HFFc6 (cell line): ENCODE data around the gene UBE2Q1. TPM values are rescaled to one million over a fixed set of nuclear protein-coding genes. Genes with fewer than 3 reads are reported as not detected.

Experiments used
- DNase-seq: peaks from one replicate; pipeline ENCODE4 v3.0.0-alpha.2; 2018
- H3K27ac Mint-ChIP-seq: 2 replicates; pipeline ENCODE4 v1.8.0; 2020; ENCODE audit warnings: mild to moderate bottlenecking, mixed read lengths
- H3K27me3 Mint-ChIP-seq: 2 replicates; pipeline ENCODE4 v1.8.0; 2021; ENCODE audit warnings: mild to moderate bottlenecking, moderate library complexity, mixed read lengths; ENCODE audit not compliant: insufficient read depth
- H3K36me3 Mint-ChIP-seq: 2 replicates; pipeline ENCODE4 v1.8.0; 2021; ENCODE audit warnings: low read depth, mixed read lengths
- H3K4me1 Mint-ChIP-seq: 2 replicates; pipeline ENCODE4 v1.8.0; 2020; ENCODE audit warnings: low read depth, mixed read lengths
- H3K4me3 Mint-ChIP-seq: 2 replicates; pipeline ENCODE4 v1.8.0; 2020; ENCODE audit warnings: mild to moderate bottlenecking, moderate library complexity, mixed read lengths
- H3K9me3 Mint-ChIP-seq: 2 replicates; pipeline ENCODE4 v1.8.0; 2020; ENCODE audit warnings: mild to moderate bottlenecking, mixed read lengths
- long read RNA-seq: library from polyadenylated mRNA; unstranded; transcript quantifications from one replicate; pipeline ENCODE4 v2.0.0, GENCODE V29; 2019
- total RNA-seq, 6 experiments: library from RNA; stranded (reverse); fragmentation: NEBNext Ultra II Directional; extraction: Animal tissue kit (Norgen Biotek cat#: 25700); gene quantifications; 2 replicates in 1 of 6; 3 replicates in 5 of 6; pipeline ENCODE4 v1.2.3, GENCODE V29; 2021
- TF ChIP-seq, protein P1 (sequence below): fragments of 200-600 bp; sonication (generic); IDR thresholded peaks from 2 replicates; pipeline ENCODE4 v1.5.0; 2021; ENCODE audit warnings: antibody characterized with exemption, mild to moderate bottlenecking

The UBE2Q1 gene
- 100 to 1,000 TPM in 1 of 6 experiments, 10 to 100 TPM in 5; 72.6 to 101 (median 91.5) TPM for total RNA-seq
- long read RNA-seq, partial matches to known transcripts, result 4 of 9 reads
- long read RNA-seq, other reads (novel, unspliced or antisense), result 2 of 9 reads

DNA sequence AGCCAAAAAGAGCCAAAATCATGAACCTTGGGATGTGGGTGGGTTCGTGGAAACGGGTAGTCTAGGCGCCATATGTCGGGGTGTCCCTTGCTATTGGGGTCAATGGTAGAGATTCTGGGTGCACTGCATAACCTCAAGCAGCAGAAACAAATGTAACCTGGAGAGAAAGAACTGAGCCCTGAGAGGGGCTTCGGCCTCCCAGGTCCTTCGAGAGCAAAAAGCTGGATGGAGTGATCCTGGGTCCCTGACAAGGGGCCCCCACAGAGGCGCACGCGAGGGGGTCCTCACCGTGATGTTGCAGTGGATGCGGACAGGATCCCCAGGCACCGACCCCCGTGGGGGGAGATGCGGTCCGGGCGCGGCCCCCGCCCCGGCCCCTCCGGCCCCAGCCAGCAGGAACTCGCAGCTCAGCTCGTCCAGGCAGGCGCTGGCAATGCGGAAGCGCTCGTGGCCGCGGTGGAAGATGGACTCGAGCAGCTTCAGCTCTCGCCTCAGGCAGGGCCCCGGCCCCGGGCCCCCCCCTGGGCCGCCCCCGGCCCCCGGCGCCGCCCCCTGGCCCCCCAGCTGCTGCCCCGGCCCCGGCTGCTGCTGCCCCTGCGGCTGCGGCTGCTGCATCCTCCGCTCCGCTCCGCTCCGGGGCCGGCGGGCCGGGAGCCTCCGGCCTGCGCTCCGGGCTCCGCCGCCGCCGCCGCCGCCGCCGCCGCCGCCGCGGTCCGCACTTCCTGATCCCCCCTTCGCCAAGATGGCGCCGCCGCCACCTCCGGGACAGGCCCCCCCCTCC lies at the start of gene UBE2Q1:
Gene UBE2Q1, minus strand, starts transcription at position 724 of the 781 bp plus-strand sequence. Its CDS starts 109 bp downstream, at position 615.
- DNase-seq, result no peak
- peaks cover 36% of the 10 kb centered on the region for H3K4me1 Mint-ChIP-seq
- H3K36me3 Mint-ChIP-seq, result peaks cover 39% of the 10 kb centered on the region
- peak within 1 kb of the TSS; percentile 96 for H3K4me3 Mint-ChIP-seq
- 0 out of 2 replicates have a peak, but pooled peaks cover 1% of the 10 kb centered on the region for H3K27me3 Mint-ChIP-seq
- TF ChIP-seq, protein P1, sequence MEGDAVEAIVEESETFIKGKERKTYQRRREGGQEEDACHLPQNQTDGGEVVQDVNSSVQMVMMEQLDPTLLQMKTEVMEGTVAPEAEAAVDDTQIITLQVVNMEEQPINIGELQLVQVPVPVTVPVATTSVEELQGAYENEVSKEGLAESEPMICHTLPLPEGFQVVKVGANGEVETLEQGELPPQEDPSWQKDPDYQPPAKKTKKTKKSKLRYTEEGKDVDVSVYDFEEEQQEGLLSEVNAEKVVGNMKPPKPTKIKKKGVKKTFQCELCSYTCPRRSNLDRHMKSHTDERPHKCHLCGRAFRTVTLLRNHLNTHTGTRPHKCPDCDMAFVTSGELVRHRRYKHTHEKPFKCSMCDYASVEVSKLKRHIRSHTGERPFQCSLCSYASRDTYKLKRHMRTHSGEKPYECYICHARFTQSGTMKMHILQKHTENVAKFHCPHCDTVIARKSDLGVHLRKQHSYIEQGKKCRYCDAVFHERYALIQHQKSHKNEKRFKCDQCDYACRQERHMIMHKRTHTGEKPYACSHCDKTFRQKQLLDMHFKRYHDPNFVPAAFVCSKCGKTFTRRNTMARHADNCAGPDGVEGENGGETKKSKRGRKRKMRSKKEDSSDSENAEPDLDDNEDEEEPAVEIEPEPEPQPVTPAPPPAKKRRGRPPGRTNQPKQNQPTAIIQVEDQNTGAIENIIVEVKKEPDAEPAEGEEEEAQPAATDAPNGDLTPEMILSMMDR, result no peak
- no peaks in the 10 kb centered on the region for H3K9me3 Mint-ChIP-seq
- H3K27ac Mint-ChIP-seq, result peak within 1 kb of the TSS; percentile 98

DNA sequence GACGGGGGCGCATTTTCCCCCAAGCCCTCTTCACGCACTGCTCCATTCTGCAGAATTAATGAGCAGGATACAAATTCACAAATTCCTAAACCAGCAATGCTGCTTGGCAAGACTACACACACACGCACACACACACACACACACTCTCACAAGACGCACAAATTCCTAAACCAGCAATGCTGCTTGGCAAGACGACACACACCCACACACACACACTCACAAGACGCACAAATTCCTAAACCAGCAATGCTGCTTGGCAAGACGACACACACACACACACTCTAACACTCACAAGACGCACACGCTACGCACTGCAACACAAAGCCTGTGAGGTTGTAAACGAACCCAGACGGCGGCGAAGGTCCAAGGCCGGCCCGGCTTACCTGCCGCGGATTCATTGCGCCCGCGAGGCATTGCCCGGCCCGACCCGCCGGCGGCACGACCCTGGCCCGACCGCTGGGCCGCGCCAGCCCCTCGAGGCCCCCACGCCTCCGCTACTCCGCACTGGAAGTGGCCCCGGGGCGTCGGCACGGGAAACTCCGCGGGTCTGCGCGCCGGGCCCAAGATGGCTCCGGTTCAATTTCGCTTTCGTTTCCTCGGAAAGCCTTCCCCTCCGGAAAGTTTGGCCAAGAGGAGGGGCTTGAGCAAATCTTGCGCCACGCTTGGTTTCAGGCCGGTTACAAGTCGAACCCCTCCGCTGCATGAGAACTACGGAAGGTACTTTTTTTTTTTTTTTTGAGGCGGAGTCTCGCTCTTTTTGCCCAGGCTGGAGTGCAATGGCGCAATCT lies 49.3 kb upstream of the UBE2Q1 start, which contains the start of gene ADAR:
Gene ADAR, minus strand, starts transcription at position 578 of the 788 bp plus-strand sequence. Its CDS starts 180 bp downstream, at position 398.
- H3K4me1 Mint-ChIP-seq, result peaks cover 50% of the 10 kb centered on the region
- H3K36me3 Mint-ChIP-seq, result peaks cover 4% of the 10 kb centered on the region; the same call in 1 of the 2 replicates
- TF ChIP-seq, protein P1, result no peak

DNA sequence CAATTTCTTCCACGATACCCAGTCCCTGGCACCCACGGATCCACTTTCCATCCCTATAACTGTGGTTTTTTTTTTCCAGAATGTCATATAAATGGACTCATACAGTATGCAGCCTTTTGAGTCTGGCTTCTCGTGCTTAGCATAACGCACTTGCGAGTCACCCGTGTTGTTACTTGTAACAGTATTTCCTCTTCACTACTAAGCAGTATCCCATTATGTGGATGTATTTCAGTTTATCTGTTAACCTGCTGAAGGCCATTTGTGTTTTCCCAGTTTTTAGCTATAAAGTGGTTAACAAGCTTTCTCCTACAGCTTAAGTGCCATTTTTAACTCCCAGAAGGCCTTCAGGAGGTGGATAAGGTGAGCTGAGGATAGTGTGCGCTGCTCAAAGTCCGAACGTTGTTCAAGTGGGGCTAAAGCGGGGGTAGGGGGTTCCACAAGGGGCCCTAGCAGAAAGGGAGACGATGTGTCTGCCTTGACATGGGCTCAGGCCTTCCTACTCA lies 48.7 kb upstream of the UBE2Q1 start:
- peak; percentile 69 for DNase-seq
- Mint-ChIP-seq H3K36me3 (peaks cover 6% of the 10 kb centered on the region; the same call in 1 of the 2 replicates), H3K9me3 (no peaks in the 10 kb centered on the region), H3K4me1 (peaks cover 50% of the 10 kb centered on the region), H3K27me3 (no peaks in the 10 kb centered on the region), H3K4me3 (peak overlapping the region; percentile 97), H3K27ac (peak overlapping the region; percentile 98)
- TF ChIP-seq, protein P1, result no peak

More for the DNA sequence above, 49.3 kb upstream of the UBE2Q1 start, which contains the start of gene ADAR:
- H3K4me3 Mint-ChIP-seq, result peak within 1 kb of the TSS; percentile 97
- H3K27me3 Mint-ChIP-seq, result no peaks in the 10 kb centered on the region
- no peaks in the 10 kb centered on the region for H3K9me3 Mint-ChIP-seq
- H3K27ac Mint-ChIP-seq, result peak within 1 kb of the TSS; percentile 98
- peak; percentile 96 for DNase-seq

DNA sequence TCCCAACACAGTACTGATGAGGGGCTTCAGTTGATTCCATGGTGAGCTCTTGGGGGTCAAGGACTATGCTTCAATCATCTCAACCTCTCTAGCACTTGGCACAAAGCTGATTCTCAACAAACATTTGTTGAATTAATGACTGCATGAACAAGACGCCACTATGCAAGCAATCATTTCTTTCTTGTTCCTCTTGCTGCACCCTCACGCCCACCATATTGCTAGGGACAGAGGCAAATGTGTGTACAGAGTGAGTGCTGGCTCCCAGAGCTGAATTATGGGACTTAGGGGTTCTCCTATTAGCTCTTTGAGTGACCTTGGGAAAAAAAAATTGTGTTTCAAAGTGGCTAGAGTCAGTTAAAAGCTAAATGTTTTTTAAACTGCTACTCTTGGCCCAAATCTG lies 47.1 kb upstream of the UBE2Q1 start:
- DNase-seq, result no peak
- Mint-ChIP-seq H3K27me3 (no peaks in the 10 kb centered on the region), H3K9me3 (no peaks in the 10 kb centered on the region), H3K36me3 (peaks cover 22% of the 10 kb centered on the region; the same call in 1 of the 2 replicates), H3K27ac (peak overlapping the region; percentile 20; the same call in 1 of the 2 replicates), H3K4me1 (peaks cover 50% of the 10 kb centered on the region), H3K4me3 (no peak overlapping the region)
- TF ChIP-seq, protein P1, result no peak

DNA sequence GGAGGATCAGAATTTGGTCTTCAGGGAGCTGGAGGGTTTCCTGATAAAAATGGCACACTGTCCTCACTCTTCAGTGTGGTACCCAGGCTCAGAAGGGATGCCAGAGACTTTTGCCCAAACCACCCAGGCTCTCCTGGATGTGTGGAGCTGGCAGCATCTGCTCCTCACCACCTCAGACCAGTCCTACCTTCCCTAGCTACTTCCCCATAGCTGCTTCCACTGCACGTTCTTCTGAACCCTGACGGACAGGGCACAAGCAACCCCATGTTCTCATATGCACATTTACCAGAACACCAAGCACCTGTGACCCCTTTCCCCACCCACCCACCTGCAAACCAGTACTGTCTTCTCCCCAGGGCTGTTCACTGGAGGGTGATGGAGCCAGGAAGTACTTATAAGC lies 44.9 kb upstream of the UBE2Q1 start:
- Mint-ChIP-seq H3K9me3 (no peaks in the 10 kb centered on the region), H3K36me3 (peaks cover 27% of the 10 kb centered on the region), H3K27ac (no peak overlapping the region), H3K4me3 (no peak overlapping the region), H3K4me1 (peaks cover 51% of the 10 kb centered on the region), H3K27me3 (no peaks in the 10 kb centered on the region)
- DNase-seq, result no peak
- TF ChIP-seq, protein P1, result no peak
